HG02973 (cell line): ENCODE measurements around the gene OR1K1.
"Not testable (repeated sequence)": the region's sequence is repeated elsewhere in the genome, so short reads cannot be mapped to it uniquely, and the experiment has no call there.

Experiments
- ATAC-seq: cut with Tn5 transposase; IDR thresholded peaks from one replicate; pipeline ENCODE4 v1.9.1; 2021; ENCODE audit warnings: moderate library complexity; ENCODE audit not compliant: unreplicated experiment

OR1K1 gene, protein sequence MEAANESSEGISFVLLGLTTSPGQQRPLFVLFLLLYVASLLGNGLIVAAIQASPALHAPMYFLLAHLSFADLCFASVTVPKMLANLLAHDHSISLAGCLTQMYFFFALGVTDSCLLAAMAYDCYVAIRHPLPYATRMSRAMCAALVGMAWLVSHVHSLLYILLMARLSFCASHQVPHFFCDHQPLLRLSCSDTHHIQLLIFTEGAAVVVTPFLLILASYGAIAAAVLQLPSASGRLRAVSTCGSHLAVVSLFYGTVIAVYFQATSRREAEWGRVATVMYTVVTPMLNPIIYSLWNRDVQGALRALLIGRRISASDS

GRCh38 chr9:122800066-122801060 lies at the start of gene OR1K1:
TSS of gene OR1K1 (plus strand) at chr9:122800123. CDS start at chr9:122800123, 0 bp downstream.
- ATAC-seq, result no peak

DNA sequence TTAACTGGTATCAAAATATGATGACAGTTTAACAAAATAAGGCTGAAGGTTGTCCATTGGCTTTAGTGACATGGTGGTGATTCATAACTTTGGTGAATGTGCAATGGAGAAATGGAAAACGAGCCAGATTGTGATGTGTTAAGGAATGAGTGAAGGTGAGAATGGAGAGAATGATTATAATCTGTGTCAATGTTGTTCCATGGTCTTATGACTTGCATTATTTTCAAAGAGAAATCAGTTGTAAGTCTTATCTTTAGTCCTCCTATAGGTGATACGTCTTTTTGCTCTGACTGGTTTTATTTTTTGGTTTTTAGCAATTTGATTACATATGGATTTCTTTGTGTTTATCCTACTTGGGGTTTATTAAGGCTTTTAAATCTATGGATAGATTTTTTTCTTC lies 45.1 kb upstream of the OR1K1 start:
- ATAC-seq, result no peak

DNA sequence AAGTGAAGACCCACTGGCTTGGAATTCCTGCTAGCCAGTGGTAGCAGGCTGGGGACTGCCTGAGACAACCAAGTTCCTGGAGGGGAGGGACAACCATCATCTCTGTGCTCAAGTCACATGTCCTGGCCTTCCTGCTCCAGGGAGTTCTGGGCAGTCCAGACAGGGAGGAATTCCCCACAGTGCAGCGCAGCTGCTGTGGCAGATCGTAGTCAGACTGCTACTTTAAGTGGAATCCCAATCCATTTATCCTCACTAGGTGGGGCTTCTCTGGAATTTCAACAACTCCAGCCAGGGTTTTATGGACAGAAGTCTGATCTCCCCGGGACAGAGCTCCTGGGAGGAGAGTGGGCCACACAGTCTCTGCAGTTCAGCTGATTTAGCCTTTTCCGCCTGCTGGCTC lies 32.1 kb upstream of the OR1K1 start:
- ATAC-seq, result no peak

DNA sequence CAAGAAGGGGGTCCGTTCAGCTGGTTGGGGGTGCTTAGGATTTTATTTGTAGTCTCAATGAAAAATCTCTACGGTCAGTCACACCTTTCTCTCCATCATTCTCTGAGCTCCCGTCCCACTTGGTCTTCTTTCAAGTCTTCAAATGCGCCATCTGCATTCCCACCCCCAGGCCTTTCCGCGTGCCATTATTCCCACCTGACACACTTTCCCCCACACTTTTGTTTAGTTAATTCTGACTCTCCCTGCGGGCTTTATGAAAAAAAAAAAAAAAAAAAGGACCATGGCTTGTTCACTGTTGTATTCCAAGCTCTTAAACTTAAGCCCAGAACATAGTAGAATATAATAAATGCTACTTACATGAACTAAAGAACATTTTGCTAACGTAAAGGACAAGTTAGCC lies 22.9 kb upstream of the OR1K1 start:
- no peak for ATAC-seq

DNA sequence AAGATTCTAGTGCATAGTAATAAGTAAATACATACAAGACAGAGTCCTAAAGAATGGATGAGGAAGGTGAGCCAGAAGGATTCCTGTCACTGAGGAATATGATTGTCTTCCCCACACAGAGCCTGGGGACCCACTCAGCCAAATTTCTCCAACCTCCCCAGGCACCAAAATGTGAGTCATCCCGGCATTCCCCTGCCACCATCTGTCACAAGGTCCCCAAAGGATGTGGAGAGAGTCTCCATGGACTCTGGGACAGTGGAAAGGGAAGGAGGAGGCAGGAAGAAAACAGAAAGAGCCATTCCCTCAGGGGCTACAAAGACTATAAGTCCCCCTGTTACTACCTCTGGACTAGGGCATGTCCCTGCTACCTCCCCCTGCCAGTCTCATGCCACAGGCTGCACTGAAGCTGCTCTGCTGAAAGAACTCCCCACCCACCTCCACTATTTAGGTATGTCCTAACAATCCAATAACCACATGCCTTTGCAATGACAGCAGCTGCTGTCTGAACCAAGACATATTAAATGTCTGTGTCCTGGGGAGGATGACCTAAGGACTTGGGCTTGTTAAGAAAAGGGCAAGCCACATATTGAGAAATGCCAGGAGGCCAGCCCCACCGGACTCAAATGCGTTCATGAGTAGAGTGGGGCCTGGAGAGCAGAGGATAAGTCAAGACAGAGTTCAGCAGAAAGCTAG lies 21.8 kb upstream of the OR1K1 start:
- ATAC-seq, result no peak

DNA sequence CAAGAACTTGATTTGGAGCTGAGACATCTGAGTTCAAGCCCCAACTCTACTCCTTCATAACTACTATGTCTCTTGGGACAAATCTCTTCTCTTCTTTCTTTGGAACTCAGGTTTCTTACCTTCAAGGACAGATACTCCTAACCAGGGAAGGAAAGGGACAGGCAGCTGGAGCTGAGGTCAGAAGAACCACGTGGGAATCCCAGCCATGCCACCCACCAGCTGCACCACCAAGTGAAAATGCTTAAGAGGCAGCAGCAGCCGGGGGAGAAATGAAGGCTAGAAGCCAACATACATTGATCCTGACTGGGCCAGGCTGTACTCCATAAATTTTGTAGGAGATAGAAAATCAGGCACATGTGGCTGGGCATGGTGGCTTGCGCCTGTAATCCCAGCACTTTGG lies 20.7 kb upstream of the OR1K1 start:
- ATAC-seq, result no peak

DNA sequence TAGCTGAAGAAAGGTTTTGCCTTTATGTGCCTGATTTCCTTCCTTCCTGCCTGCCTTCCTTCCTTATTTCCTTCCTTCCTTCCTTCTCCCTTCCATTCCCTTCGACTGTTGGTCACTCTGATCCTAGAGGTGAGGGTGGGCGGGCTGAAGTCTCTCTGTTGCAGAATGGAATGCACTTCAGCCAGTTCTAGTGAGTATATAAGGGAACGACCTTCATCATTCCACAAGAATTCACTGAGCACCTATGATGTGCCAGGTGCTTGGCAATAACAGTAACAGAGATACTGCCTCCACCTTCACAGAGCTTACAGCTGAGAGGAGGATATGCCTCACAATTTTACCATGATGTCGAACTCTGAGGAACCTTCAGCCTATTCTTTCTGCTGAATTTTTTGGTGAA lies 19.9 kb upstream of the OR1K1 start:
- ATAC-seq, result no peak

GRCh38 chr9:122781671-122782070 lies 18.3 kb upstream of the OR1K1 start:
- ATAC-seq, result no peak

DNA sequence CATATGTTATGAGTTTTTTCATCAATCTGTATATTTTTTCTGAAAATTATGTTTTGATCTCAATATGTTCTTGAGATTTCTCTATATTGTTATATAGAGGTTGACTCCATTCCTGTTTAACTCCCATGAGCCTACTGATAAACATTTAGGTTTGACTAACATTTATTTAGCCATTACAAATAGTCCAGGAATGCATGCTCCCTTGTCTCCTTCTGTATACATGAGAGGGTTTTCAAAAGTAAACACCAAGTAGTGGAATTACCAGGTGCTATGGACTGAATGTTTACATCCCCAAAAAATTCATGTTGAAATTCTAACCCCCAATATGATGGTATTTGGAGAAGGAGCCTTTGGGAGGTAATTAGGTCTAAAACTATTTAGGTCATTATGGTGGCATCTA lies 14.7 kb upstream of the OR1K1 start:
- no peak for ATAC-seq

DNA sequence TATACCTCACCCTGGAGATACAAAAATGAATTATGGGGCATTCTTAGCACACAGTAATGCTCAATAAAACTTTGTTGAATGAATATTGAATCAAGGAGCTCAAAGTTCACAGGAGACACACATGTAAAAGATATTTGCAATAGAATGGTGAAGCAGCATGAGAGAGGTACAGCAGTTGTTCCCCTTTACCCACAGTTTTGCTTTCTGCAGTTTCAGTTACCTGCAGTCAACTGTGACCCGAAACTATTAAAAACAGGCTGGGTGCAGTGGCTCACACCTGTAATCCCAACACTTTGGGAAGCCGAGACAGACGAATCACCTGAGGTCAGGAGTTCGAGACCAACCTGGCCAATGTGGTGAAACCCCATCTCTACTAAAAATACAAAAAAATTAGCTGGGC lies 13.6 kb upstream of the OR1K1 start:
- ATAC-seq, result no peak

GRCh38 chr9:122788831-122789230 lies 11.1 kb upstream of the OR1K1 start, which contains the start of gene OR5C1:
TSS of gene OR5C1 (plus strand) at chr9:122788933. CDS start at chr9:122788933, 0 bp downstream.
- ATAC-seq, result no peak

GRCh38 chr9:122789256-122790046 lies 10.5 kb upstream of the OR1K1 start:
- ATAC-seq, result no peak

DNA sequence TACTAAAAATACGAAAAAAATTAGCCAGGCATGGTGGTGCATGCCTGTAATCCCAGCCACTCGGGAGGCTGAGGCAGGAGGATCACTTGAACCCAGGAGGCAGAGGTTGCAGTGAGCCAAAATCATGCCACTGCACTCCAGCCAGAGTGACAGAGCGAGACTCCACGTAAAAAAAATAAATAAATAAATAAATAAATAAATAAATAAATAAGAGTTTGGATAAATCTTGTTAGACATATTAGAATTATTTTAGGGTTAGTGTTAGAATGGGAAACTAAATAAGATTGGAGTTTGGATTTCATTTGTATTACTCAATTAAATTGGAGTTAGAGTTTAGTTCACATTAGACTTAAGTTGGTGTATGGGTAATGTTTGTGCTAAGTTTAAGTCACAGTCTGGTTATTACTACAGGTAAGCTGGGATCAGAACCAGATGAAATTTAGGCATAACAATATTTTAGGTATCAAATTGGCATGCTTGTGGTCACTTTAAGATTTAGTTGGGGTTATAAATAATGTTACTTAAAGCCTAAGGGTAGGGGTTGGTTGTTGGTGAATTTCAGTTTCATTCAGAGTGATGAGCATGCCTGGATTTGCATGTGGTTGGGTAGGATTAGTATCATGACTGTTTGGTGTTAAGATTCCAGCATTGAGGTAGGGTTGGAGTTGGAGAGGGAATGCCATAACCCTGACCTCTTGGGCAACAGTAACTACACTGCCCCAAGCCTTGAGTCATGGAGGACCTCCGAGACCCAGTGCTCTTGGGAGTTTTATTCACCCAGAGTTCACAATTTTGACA lies 7.9 kb upstream of the OR1K1 start:
- ATAC-seq, result no peak

DNA sequence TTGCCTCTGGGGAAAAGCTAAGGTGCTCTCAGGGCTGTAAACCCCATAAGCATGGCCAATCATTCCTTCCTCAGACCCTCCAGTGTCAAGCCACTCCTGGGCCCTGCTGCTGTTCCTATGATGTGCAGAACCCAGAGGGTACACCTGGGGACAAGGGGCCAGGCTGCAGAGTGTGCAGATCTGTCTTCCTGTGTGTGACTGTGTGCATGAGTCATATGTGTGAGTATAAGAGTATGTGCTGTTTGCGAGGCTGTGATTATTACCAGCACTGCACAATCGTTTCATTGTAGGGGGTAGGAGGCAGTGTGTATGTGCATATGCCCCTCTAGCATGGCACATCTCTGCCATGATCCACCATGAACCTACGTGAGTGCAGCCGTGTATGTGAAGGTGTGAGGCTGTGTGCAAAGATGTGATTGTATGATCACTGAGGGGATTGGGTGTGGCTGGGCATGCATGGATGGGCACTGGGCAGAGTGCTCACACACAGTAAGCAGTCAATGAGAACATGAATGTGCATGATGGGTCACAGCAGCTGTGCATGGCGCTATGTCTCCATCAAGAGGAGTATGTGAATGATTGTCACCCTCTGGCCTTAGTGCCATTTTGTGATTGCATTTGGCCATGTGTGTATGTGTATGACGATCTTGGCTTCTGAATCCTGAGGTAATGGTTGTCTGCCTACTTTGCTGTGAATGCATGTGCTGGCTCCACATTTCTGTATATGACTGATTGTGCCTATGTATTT lies 2.4 kb upstream of the OR1K1 start:
- no peak for ATAC-seq

DNA sequence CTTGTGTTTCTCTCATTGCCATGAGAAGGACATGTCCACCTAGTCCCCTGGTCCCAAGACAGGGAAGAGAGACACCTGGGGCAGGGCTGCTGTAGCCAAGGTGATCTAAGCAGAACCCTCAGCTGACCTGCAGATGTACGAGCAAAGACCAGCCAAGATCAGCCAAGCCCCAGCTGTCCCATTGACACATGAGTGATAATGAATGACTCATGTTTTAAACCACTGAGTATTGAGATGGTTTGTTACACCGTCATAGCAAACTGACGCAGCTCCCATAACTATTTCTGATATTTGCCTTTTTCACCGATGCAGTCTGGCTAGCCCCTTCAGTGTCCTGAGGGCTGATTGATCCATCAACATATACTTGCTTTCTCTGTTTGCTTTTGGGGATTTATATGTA lies 6.7 kb downstream of the OR1K1 start:
- no peak for ATAC-seq

DNA sequence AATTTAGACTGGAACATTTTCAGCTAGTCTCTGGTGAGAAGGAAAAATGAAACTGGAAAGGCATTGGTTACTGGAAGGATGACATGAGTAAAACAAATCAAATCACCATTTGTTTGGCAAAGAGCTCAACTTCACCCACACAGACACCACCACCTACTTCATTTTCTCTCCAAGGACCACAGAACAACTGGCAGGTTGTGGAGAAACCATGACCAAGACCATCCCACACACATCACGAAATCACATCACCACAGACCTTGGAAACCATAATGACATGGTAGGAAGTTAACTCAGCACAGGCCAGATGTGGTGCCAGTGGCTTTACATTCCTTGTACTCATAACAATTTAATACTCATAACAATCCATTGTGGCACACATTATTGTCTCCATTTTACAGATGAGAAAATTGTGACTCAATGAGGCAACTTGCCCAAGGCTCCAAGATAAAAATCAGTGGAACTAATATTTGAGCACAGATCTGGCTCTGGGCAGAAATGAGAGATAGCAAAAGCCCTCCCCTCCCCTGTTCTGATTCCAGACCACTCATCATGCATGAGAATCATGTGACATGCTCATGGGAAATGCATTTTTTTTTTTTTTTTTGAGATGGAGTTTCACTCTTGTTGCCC lies 7.5 kb downstream of the OR1K1 start:
- ATAC-seq, result no peak

- no peak for ATAC-seq
These were observed 8.2 kb downstream of the OR1K1 start for GRCh38 chr9:122808141-122808540.

DNA sequence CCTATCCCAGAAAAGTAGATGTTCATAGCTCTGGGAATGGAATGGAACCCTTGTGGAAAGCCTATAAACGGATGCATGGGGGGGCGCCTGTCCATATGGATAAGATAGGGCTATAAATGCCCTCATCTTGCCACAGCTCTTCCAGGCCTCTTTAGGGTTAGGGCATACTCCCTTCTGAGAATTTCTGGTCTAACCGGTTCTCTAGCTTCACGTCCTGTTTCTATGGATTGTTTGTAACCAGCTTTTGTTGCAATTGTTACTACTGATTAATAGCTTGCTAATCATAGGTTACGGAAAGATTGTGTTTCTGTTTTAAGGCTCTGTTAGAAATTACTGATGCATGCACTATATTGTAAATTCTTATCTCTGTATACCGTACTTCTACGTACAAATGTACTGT lies 9.3 kb downstream of the OR1K1 start:
- ATAC-seq, result not testable (repeated sequence)
